ENCODE measurements around the gene GNAT1.
"Not testable (repeated sequence)": the region's sequence is repeated elsewhere in the genome, so short reads cannot be mapped to it uniquely, and the experiment has no call there.

The GNAT1 gene

DNA sequence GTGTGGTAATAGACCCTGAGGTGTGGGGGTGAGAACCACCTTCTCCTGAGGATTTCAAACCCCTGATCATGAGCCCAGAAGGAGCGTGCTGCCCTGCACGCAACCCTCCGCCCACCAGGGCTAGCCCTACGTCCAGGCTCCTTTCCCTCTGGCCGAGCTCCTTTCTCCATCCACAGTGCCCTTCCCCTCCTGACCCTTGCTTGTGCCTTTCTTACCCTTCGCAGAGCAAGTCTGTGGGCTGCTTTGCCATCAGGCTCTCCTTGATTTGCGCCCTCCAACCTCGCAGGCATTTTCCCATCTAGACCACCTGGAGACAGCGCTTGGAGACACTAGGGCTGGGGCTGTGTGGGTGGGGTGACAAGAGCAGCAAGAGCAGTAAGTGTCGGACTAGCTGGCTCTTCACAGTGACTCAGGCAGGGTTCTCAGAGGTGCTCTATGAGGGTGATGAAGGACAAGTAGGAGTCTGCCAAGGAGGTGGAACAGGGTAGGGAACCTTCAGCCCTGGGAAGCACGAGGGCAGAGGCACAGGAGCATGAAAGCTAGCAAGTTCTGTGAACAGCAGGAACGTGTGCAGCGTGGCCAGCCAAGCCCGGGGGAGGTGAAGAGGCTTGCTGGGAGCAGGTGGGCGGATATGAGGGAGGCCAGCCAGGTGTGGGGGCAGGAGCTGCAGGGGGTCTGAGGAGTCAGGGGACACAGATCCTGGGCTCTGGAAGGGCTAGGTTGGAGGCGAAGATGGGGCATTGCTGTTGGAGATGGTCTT, 11.1 kb downstream of the GNAT1 start:
- DNase-seq (ENCODE audit: low read depth, low spot score) = no peak

GRCh38 chr3:50203113-50203808, 11.9 kb downstream of the GNAT1 start:
- no peak for DNase-seq (ENCODE audit: low read depth, low spot score)

DNA sequence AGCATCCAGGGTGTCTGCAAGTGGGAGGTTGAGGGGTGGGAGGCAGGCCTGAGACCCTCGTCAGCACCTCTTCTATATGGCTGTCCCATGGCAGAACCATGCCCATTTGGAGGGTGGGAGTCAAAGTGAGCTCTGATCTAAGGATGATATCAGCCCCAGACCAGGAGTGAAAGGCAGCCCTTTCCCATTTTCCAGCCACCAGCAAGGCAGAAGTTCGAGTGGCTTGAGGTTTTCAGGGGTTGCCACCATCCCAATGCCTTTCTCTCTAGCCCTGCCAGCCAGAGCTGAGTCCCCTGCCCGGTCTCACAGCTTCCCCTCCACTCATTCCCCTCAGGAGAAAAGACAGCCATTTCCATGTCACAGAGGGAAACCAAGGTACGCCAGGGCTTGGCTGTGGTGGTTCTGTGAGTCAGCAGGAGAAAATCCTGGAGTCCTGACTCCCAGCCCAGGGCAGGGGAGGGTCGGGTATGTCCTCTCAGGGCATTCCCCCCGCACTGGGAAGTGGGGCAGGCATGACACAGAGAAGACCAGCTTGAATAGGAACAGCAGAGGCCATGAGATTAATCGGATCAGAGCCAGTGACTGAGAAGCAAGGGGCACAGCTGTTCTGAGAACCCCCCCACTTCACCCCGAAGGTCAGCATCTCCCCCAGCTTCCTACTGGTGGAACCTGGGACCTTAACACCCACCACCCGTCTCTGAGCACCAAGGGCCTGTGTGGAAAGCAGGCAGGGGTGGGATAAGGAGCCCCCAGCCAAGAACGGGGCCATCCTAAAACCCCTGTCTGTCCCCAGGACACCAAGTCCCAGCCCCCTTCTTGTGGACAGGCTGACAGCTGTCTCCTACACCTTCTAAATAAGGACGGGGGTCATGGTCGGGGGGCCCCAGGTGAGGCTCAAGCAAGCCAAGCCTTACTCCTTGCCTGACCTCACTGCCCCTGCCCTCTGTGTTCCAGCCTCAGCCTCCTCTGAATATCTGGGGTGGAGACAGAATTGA, 12.7 kb downstream of the GNAT1 start:
- DNase-seq (ENCODE audit: low read depth, low spot score) = peak; percentile 53

GRCh38 chr3:50204804-50205412, 13.5 kb downstream of the GNAT1 start, which contains the start of gene SLC38A3:
Gene SLC38A3, plus strand, starts transcription at chr3:50205271. Its CDS starts 8,929 bp downstream, at chr3:50214200.
- peak; percentile 53 for DNase-seq (ENCODE audit: low read depth, low spot score)

DNA sequence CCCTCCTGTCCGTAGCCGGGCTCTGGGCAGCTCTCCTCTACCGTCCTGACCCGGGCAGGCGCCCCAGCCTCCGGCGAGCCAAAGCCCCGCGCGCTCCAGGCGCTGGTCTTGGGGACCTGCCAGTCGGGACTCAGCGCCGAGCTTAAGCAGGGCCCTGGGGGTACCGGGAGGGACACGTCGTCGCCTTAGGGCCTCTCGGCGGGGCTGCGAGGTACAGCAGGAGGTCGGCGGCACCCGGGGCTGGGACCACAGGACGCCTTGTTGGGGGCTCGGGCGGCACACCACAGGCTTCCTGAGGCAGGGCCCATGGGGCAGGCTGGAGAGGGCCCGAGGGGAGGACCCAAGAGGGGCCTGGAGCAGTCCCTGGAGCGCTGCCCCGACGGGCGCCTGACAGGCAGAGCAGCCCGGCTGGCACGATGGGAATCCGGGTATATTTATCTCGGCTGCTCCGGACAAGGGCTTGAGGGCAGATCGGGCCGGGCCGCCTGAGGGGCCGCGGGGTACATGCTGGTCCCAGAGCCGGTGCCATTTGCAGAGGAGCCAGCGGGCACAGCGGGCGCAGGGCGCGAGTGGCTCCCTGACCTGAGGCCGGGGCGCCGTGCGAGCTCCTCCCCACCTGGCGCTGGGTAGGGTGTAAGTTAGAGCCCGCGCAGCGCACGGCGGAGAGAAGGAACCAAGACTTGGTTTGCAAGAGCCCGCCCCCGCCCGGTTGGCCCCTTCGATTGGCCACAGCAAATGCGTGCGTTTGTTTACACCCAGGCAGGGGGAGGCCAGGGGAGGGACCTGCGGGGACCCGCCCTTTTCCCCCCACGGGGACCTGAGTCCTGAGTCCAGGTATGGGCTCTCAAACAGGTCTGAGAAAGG, 14.2 kb downstream of the GNAT1 start:
- DNase-seq (ENCODE audit: low read depth, low spot score) = peak; percentile 62

DNA sequence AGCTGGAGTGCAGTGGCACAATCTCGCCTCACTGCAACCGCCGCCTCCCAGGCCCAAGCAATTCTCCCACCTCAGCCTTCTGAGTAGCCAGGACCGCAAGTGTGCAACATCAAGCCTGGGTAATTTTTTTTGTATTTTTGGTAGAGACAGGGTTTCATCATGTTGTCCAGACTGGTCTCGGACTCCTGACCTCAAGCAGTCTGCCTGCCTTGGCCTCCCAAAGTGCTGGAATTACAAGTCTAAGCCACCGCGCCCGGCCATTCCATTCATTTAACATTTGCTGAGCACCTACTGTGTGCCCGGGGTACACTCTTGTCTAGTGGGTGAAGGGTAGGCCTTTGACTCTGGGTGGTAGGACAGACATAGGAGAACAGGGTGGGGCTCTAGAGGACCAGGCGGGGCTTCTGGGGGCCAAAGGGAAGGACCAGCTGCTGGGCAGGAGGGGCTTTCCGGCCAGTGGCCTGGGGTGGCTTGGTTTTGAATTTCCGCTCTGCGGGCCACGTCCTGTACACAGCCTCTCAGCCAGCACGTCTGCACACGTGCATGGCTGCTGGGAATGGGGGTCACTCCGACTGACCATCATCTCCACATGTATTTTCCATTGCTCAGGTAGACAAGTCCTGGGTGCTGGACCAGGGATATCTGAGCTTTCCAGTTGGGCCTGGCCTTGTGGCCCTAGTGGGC, 16.1 kb downstream of the GNAT1 start:
- DNase-seq (ENCODE audit: low read depth, low spot score) = no peak

DNA sequence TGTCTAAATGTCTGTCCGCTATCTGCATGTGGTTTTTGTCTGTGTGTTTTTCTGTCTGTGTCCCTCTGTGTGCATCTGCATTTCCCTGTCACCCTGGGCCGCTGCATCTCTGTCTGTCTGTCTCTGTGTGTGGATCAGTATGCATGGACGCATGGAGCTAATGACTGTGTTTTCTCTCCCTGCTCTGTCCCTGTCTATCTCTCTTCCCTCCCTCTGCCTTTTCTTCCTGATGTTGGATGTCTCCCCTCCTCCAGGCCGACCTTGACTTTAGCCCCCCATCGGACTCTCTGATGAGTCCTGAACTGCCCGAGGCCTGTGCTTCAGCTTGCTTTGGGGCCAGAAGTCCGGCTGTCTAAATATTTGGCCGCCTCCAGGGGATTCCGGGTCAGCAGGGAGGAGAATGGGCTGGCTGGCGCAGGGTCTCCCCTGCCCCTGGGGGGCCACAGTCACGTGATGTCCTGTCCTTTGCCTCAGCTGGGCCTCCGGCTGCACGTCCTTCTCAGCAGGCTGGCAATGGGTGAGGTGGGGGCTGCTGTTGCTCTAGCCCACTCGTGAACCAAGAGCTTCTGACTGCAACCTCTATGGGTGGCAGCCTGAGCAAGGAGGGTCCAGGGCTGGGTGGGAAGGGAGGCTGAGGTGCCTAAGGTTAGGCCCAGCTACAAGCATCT, 17.4 kb downstream of the GNAT1 start:
- no peak for DNase-seq (ENCODE audit: low read depth, low spot score)

GRCh38 chr3:50210176-50210509, 18.7 kb downstream of the GNAT1 start:
- no peak for DNase-seq (ENCODE audit: low read depth, low spot score)

- DNase-seq (ENCODE audit: low read depth, low spot score) = no peak
Measured at GRCh38 chr3:50210510-50211367, 19.3 kb downstream of the GNAT1 start.

DNA sequence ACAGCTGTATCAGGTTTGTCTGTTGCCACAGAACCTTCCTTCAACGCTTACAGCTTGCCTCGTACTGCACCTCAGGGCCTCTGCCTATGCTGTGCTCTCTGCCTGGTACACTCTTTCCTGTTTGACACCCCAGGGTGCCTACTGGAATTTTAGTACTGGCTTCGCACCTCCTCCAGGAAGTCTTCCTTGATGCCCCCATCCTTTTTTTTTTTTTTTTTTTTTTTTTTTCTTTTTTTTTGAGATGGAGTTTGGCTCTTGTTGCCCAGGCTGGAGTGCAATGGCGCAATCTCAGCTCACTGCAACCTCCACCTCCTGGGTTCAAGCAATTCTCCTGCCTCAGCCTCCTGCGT, 19.9 kb downstream of the GNAT1 start:
- not testable (repeated sequence) for DNase-seq (ENCODE audit: low read depth, low spot score)

DNA sequence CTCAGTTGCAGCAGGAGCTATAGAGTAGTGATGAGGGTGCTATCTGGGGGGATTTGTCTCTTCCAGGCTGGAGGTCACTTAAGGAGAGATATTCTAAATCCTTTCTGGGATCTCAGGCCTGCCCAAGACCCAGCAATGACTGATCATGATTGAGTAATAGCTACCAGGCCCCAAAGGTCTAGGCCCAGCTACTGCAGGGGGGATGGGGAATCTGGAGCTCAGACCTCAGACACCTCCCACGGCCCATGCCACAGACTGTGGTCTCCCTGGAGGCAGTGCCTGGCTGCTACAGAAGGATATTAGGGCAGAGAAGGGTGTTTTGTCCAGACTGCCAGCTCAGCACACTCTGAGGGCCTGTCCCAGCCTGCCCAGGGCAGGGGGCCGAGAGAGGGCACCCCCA, 20.5 kb downstream of the GNAT1 start:
- peak; percentile 60 for DNase-seq (ENCODE audit: low read depth, low spot score)

DNA sequence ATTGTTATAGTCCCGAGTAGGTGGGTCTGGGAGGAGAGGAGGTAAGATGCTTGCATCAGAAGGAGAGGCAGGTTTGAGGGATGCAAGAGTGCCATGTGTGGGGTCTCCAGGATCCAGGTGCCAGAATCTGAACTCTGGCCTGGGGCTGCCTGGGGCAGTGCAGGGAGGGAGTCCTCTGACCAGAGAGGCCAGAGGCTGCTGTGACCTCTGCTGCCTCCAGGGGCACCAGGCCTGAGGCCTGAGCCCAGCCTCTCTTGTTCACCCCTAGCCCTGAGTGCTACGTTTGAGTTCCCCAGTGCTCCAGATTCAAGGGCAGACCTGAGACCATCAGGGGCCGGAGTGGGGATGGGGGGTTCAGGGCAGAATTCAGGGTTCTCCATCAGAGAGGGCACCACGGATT, 21.1 kb downstream of the GNAT1 start:
- DNase-seq (ENCODE audit: low read depth, low spot score) = no peak

GRCh38 chr3:50212971-50213370, 21.6 kb downstream of the GNAT1 start:
- no peak for DNase-seq (ENCODE audit: low read depth, low spot score)

DNA sequence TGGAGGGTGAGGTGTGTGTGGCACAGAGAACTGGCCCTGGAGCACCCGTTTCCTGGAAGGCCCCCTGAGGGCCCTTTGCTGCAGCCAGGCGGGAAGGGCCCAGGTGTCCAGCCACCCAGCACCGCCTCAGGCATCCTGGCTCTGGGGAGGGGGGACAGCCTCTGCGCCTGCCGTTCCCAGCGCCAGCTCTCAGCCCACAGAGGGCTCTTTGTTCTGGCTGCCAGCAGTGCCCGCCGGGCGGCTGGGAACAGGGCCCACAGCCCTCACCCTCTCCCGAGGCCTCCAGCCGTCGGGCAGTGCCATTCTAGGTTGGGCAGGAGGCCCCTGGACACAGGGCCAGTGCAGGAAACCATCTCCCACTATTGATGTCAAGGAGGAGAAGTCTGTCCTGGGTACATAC, 22.0 kb downstream of the GNAT1 start:
- peak; percentile 55 for DNase-seq (ENCODE audit: low read depth, low spot score)

DNA sequence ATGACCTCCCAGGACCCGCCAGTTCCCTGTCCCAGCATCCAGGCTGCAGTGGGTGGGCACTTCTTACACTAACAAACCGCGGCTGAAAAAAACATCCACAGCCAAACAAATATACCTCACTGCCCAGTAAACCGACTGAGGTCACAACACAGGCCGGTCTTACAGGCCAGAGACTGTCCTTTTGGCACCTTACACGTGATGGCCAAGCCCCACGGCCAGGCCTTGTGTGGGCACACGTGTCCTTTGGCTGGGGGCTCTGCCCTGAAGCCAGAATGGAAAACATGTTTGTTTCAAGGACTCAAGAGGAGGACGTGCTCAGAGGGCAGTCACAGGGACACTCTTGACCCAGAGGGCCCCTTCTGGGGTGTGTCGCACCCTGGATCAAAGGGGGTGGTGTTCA, 23.4 kb downstream of the GNAT1 start:
- no peak for DNase-seq (ENCODE audit: low read depth, low spot score)

DNA sequence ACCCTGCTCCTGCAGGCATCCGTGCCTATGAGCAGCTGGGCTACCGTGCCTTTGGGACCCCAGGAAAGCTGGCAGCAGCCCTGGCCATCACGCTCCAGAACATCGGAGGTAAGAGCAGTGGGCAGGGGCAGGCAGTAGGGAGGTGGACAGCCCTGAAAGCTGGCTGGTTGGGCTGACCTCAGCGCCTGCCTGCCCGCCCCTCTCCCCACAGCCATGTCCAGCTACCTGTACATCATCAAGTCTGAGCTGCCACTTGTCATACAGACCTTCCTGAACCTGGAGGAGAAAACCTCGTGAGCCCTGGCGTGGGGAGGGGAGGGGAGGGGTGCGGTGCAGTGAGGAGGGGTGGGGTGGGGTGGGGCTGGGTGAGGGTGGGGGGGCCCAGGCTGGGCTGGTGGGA, 24.1 kb downstream of the GNAT1 start:
- no peak for DNase-seq (ENCODE audit: low read depth, low spot score)

- DNase-seq (ENCODE audit: low read depth, low spot score) = no peak
Measured at GRCh38 chr3:50217681-50218080, 26.3 kb downstream of the GNAT1 start.

- no peak for DNase-seq (ENCODE audit: low read depth, low spot score)
Measured at GRCh38 chr3:50218448-50218847, 27.0 kb downstream of the GNAT1 start.

- no peak for DNase-seq (ENCODE audit: low read depth, low spot score)
Measured at GRCh38 chr3:50219285-50219684, 27.9 kb downstream of the GNAT1 start.

Data from astrocyte of the hippocampus (primary cell).